ENCODE results near the gene OSBPL9. TPM values are rescaled to one million over a fixed set of nuclear protein-coding genes. Genes with fewer than 3 reads are reported as not detected.

OSBPL9 gene
- polyA plus RNA-seq, 1 donor (not counting 4 experiments of a cell fraction or from before 2014, with no cell fraction given): 62.7 TPM

- Histone ChIP-seq H3K4me3 (ENCODE audit: control insufficient read depth in 2 of 3, extremely low read depth in 1 of 3, insufficient read depth in 2 of 3, low read depth in 1 of 3, low read length in 3 of 3) (no peak overlapping the region), H4K20me1 (ENCODE audit: control insufficient read depth, extremely low read depth, insufficient read depth, low read length) (no peaks in the 10 kb centered on the region), H3K9me3 (ENCODE audit: control insufficient read depth, low read depth, low read length) (no peaks in the 10 kb centered on the region), H3K79me2 (ENCODE audit: control insufficient read depth, insufficient read depth, low read length) (peaks cover 25% of the 10 kb centered on the region), H3K36me3 (ENCODE audit: control insufficient read depth in 2 of 2, extremely low read depth in 1 of 2, insufficient read depth in 2 of 2, low read length in 2 of 2) (peaks cover 0 to 1% of the 10 kb centered on the region in 2 experiments), H3K4me2 (ENCODE audit: control insufficient read depth, extremely low read depth, insufficient read depth, low read depth, low read length) (no peak overlapping the region), H3K27me3 (ENCODE audit: control insufficient read depth, extremely low read depth, insufficient read depth, low read length) (no peaks in the 10 kb centered on the region), H3K9me1 (ENCODE audit: control insufficient read depth, extremely low read depth, insufficient read depth, low read length) (no peaks in the 10 kb centered on the region), H3K27ac (ENCODE audit: control insufficient read depth, insufficient read depth, low read length) (no peak overlapping the region), H3K9ac (ENCODE audit: control insufficient read depth, extremely low read depth, insufficient read depth, low read length) (no peak overlapping the region), H2AFZ (ENCODE audit: control insufficient read depth, low read length) (no peak overlapping the region), H3K4me1 (ENCODE audit: control insufficient read depth, extremely low read depth, insufficient read depth, low read length) (no peaks in the 10 kb centered on the region)
- dilution Hi-C loops (cut with MboI; ENCODE audit: extremely low pct_ligation_motif_present, low sequenced_read_pairs): no loop called here
- DNase-seq (ENCODE audit: low read depth, low spot score) (no peak), FAIRE-seq (no peak)
- TF ChIP-seq EZH2 (IDR thresholded peaks at IDR 0.05; ENCODE audit: low read length): no peak
- no peak for TF ChIP-seq CTCF (optimal IDR thresholded peaks at IDR 0.05 in 1 of 3, IDR thresholded peaks at IDR 0.05 in 1 of 3, conservative IDR thresholded peaks at IDR 0.05 in 1 of 3; ENCODE audit: extremely low read depth in 1 of 3, insufficient read depth in 2 of 3, low read length in 3 of 3)
These were observed 88.1 kb downstream of the OSBPL9 start for GRCh38 chr1:51705035-51705434.

GRCh38 chr1:51708911-51709760 lies 92.2 kb downstream of the OSBPL9 start:
- H2AFZ ChIP-seq (ENCODE audit: control insufficient read depth, low read length): no peak overlapping the region
- no peak overlapping the region for H3K4me2 ChIP-seq (ENCODE audit: control insufficient read depth, extremely low read depth, insufficient read depth, low read depth, low read length)
- dilution Hi-C loops (cut with MboI; ENCODE audit: extremely low pct_ligation_motif_present, low sequenced_read_pairs): no loop called here
- no peak for FAIRE-seq
- no peaks in the 10 kb centered on the region for H4K20me1 ChIP-seq (ENCODE audit: control insufficient read depth, extremely low read depth, insufficient read depth, low read length)
- H3K27me3 ChIP-seq (ENCODE audit: control insufficient read depth, extremely low read depth, insufficient read depth, low read length): no peaks in the 10 kb centered on the region
- H3K9me1 ChIP-seq (ENCODE audit: control insufficient read depth, extremely low read depth, insufficient read depth, low read length): no peaks in the 10 kb centered on the region
- no peaks in the 10 kb centered on the region for H3K4me1 ChIP-seq (ENCODE audit: control insufficient read depth, extremely low read depth, insufficient read depth, low read length)
- no peak overlapping the region for H3K27ac ChIP-seq (ENCODE audit: control insufficient read depth, insufficient read depth, low read length)
- peaks cover 23% of the 10 kb centered on the region for H3K79me2 ChIP-seq (ENCODE audit: control insufficient read depth, insufficient read depth, low read length)
- TF ChIP-seq EZH2 (IDR thresholded peaks at IDR 0.05; ENCODE audit: low read length) (no peak), CTCF (optimal IDR thresholded peaks at IDR 0.05 in 1 of 3, IDR thresholded peaks at IDR 0.05 in 1 of 3, conservative IDR thresholded peaks at IDR 0.05 in 1 of 3; ENCODE audit: extremely low read depth in 1 of 3, insufficient read depth in 2 of 3, low read length in 3 of 3) (no peak)
- H3K4me3 ChIP-seq (ENCODE audit: control insufficient read depth in 2 of 3, extremely low read depth in 1 of 3, insufficient read depth in 2 of 3, low read depth in 1 of 3, low read length in 3 of 3): no peak overlapping the region
- peaks cover 0 to 1% of the 10 kb centered on the region in 2 experiments for H3K36me3 ChIP-seq (ENCODE audit: control insufficient read depth in 2 of 2, extremely low read depth in 1 of 2, insufficient read depth in 2 of 2, low read length in 2 of 2)
- H3K9me3 ChIP-seq (ENCODE audit: control insufficient read depth, low read depth, low read length): no peaks in the 10 kb centered on the region
- no peak overlapping the region for H3K9ac ChIP-seq (ENCODE audit: control insufficient read depth, extremely low read depth, insufficient read depth, low read length)
- DNase-seq (ENCODE audit: low read depth, low spot score): no peak

Measured in keratinocyte (primary cell).